ENCODE data around the gene CPTP.

- TF ChIP-seq CTCF (IDR thresholded peaks at IDR 0.05) (no peak), EZH2 (IDR thresholded peaks at IDR 0.05; ENCODE audit: borderline replicate concordance, insufficient read depth, low read depth, low read length, poor library complexity, severe bottlenecking) (no peak)
Observed at GRCh38 chr1:1348420-1349255, 24.0 kb downstream of the CPTP start.
